Cardiac muscle cell (in vitro differentiated cells and primary cell): Measurements from ENCODE around the gene RAD51D. TPM values are rescaled to one million over a fixed set of nuclear protein-coding genes. Genes with fewer than 3 reads are reported as not detected.

Experiments
- DNase-seq, 2 donors: peaks; one replicate each; pipeline versions ENCODE4 v3.0.0 to v3.0.0-alpha.2; 2010 to 2017; ENCODE audit warnings: low read depth in 1 of 2, low spot score in 1 of 2
- H3K27ac ChIP-seq: fragments of 200-600 bp; sonication (generic); 2 replicates; pipeline ENCODE4 v1.5.1; 2016
- H3K27me3 ChIP-seq: fragments of 200-600 bp; sonication (generic); 2 replicates; pipeline ENCODE4 v1.6.0; 2016; ENCODE audit warnings: control low read depth
- H3K36me3 ChIP-seq: fragments of 200-600 bp; sonication (generic); 2 replicates; pipeline ENCODE4 v1.5.1; 2016; ENCODE audit warnings: control low read depth
- H3K4me1 ChIP-seq: fragments of 200-600 bp; sonication (generic); 2 replicates; pipeline ENCODE4 v1.8.1; 2017; ENCODE audit warnings: low read depth, mild to moderate bottlenecking, mixed run types
- H3K4me3 ChIP-seq: fragments of 200-600 bp; sonication (generic); 2 replicates; pipeline ENCODE4 v1.5.1; 2016; ENCODE audit warnings: mild to moderate bottlenecking
- H3K9me3 ChIP-seq: fragments of 200-600 bp; sonication (generic); 2 replicates; pipeline ENCODE4 v1.5.1; 2017; ENCODE audit warnings: low read depth, mild to moderate bottlenecking, control low read depth
- polyA plus RNA-seq: library from polyadenylated mRNA; unstranded; fragments of >200 nt; fragmentation: Nextera tagmentation; extraction: Ambion mirVana; gene quantifications from 2 replicates; pipeline ENCODE4 v1.2.1, GENCODE V29; 2016
- total RNA-seq: library from RNA; depleted of rRNA; stranded (reverse); fragments of >200 nt; gene quantifications from 2 replicates; pipeline ENCODE4 v1.2.3, GENCODE V29; 2016
- TF ChIP-seq, protein P1 (sequence below): IDR thresholded peaks from 2 replicates; pipeline ENCODE4 v1.5.1; 2012; ENCODE audit warnings: low read depth, mild to moderate bottlenecking, low read length

RAD51D gene
- total and polyA plus RNA-seq, 2 experiments from 2014 or later, result 5.8 to 14.0 TPM

DNA sequence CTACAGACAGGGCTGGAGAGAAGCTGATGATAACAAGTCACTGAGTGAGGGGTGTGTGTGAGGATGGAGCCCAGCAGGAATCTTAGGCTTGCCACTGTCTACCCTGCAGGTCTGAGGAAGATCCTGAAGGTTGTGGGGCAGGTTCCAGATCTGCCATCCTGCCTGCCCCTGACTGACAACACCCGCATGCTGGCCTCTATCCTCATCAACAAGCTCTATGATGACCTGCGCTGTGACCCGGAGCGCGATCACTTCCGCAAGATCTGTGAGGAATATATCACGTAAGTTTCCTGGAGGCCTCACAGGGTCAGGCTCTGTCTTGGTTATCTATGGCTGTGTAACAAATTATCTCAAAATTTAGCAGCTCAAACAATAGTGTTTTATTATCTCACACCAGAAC is 44.2 kb upstream of the RAD51D start:
- Histone ChIP-seq H3K9me3 (no peaks in the 10 kb centered on the region), H3K27me3 (no peaks in the 10 kb centered on the region), H3K4me3 (no peak overlapping the region), H3K27ac (no peak overlapping the region), H3K4me1 (no peaks in the 10 kb centered on the region), H3K36me3 (peaks cover 80% of the 10 kb centered on the region)
- TF ChIP-seq, protein P1, sequence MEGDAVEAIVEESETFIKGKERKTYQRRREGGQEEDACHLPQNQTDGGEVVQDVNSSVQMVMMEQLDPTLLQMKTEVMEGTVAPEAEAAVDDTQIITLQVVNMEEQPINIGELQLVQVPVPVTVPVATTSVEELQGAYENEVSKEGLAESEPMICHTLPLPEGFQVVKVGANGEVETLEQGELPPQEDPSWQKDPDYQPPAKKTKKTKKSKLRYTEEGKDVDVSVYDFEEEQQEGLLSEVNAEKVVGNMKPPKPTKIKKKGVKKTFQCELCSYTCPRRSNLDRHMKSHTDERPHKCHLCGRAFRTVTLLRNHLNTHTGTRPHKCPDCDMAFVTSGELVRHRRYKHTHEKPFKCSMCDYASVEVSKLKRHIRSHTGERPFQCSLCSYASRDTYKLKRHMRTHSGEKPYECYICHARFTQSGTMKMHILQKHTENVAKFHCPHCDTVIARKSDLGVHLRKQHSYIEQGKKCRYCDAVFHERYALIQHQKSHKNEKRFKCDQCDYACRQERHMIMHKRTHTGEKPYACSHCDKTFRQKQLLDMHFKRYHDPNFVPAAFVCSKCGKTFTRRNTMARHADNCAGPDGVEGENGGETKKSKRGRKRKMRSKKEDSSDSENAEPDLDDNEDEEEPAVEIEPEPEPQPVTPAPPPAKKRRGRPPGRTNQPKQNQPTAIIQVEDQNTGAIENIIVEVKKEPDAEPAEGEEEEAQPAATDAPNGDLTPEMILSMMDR, result no peak
- no peak for DNase-seq

DNA sequence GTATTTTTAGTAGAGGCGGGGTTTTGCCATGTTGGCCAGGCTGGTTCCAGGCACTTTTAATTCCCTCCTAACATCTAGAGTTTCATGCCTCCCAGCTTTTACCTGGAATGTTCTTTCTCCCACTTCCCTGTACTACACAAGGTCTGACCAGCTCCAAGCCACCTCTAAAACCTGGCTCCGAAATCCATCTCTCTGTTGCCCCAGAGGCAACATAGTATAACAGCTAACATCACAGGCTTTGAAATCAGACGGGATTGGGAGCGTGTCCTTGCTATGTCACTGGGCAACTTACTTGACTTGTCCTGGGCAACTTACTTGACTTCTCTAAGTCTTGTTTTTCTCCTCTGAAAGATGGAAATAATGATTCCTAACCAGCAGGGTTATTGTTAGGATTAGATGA is 43.1 kb upstream of the RAD51D start:
- H3K9me3 ChIP-seq, result no peaks in the 10 kb centered on the region
- H3K36me3 ChIP-seq, result peaks cover 80% of the 10 kb centered on the region
- H3K27ac ChIP-seq, result no peak overlapping the region
- H3K27me3 ChIP-seq, result no peaks in the 10 kb centered on the region
- TF ChIP-seq, protein P1, result no peak
- H3K4me3 ChIP-seq, result no peak overlapping the region
- H3K4me1 ChIP-seq, result no peaks in the 10 kb centered on the region
- DNase-seq, result no peak

DNA sequence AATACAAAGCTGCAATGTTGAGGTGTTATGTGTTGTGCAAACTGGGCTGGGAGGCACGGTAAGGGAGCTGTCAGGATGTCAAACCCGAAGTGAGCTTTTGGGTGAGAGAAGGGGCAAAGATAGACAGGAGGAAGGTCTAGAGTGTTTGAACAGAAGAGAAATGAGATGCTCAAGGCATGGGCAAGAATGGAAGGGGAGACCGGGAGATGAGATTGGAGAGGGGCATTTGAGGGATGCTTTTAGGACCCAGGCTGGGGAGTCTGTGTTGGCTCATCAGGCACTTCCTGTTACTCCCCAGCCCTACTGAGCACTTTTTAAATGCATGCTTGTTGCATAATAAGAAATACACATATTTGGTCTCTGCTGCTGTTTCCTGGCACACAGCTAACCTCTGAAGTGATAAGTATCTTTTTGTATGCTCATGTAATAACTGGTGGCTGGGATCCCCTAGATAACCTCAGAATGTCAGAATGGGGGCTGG is 41.7 kb upstream of the RAD51D start:
- TF ChIP-seq, protein P1, result no peak
- Histone ChIP-seq H3K9me3 (no peaks in the 10 kb centered on the region), H3K27me3 (no peaks in the 10 kb centered on the region), H3K36me3 (peaks cover 80% of the 10 kb centered on the region), H3K27ac (no peak overlapping the region), H3K4me3 (no peak overlapping the region), H3K4me1 (no peaks in the 10 kb centered on the region)
- DNase-seq, result peak in 1 of 2 donors; percentile 34

GRCh38 chr17:35160354-35161201 is 40.9 kb upstream of the RAD51D start:
- H3K27ac ChIP-seq, result no peak overlapping the region
- no peaks in the 10 kb centered on the region for H3K4me1 ChIP-seq
- TF ChIP-seq, protein P1, result no peak
- H3K27me3 ChIP-seq, result no peaks in the 10 kb centered on the region
- peaks cover 82% of the 10 kb centered on the region for H3K36me3 ChIP-seq
- H3K9me3 ChIP-seq, result no peaks in the 10 kb centered on the region
- H3K4me3 ChIP-seq, result no peak overlapping the region
- DNase-seq, result no peak

DNA sequence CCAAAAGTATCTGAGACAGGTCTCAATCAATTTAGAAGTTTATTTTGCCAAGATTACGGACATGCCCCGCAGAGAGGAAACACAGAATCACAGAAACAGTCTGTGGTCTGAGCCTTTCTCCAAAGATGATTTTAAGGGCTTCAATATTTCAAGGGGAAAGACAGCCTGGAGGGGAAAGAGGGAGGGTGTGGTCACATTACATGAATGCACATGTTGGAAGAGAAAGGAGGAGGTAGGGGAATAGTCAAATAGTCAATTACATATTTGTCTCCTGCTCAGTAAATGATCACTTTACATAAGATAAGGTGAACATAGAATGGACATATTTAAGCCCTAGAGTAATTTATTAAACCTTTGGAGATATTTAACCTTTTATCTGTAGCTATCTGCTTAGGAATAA is 40.3 kb upstream of the RAD51D start:
- H3K4me3 ChIP-seq, result no peak overlapping the region
- H3K4me1 ChIP-seq, result no peaks in the 10 kb centered on the region
- H3K27me3 ChIP-seq, result no peaks in the 10 kb centered on the region
- DNase-seq, result no peak
- peaks cover 82% of the 10 kb centered on the region for H3K36me3 ChIP-seq
- no peaks in the 10 kb centered on the region for H3K9me3 ChIP-seq
- no peak overlapping the region for H3K27ac ChIP-seq
- TF ChIP-seq, protein P1, result no peak
